Measurements from ENCODE around the gene EPB41L5.
"Not testable (repeated sequence)": the region's sequence is repeated elsewhere in the genome, so short reads cannot be mapped to it uniquely, and the experiment has no call there.

The EPB41L5 gene

GRCh38 chr2:120182019-120182560, 169.2 kb downstream of the EPB41L5 start:
- no peak for TF ChIP-seq CTCF (IDR thresholded peaks at IDR 0.05; ENCODE audit: low read depth, low read length)
- DNase-seq (ENCODE audit: low read depth in 2 of 2), result no peak
- H3K4me3 ChIP-seq (replicated peaks in 1 of 2; ENCODE audit: low read depth in 2 of 2, low read length in 2 of 2), result no peak overlapping the region

- no peak for DNase-seq (ENCODE audit: low read depth in 2 of 2)
- no peak overlapping the region for H3K4me3 ChIP-seq (replicated peaks in 1 of 2; ENCODE audit: low read depth in 2 of 2, low read length in 2 of 2)
- TF ChIP-seq CTCF (IDR thresholded peaks at IDR 0.05; ENCODE audit: low read depth, low read length), result no peak
Observed at GRCh38 chr2:120189189-120189588, 176.3 kb downstream of the EPB41L5 start.

- TF ChIP-seq CTCF (IDR thresholded peaks at IDR 0.05; ENCODE audit: low read depth, low read length), result no peak
- DNase-seq (ENCODE audit: low read depth in 2 of 2), result no peak
Observed at GRCh38 chr2:120192280-120192679, 179.4 kb downstream of the EPB41L5 start.

GRCh38 chr2:120195553-120195952, 182.7 kb downstream of the EPB41L5 start:
- TF ChIP-seq CTCF (IDR thresholded peaks at IDR 0.05; ENCODE audit: low read depth, low read length), result no peak
- DNase-seq (ENCODE audit: low read depth in 2 of 2), result no peak
- H3K4me3 ChIP-seq (replicated peaks in 1 of 2; ENCODE audit: low read depth in 2 of 2, low read length in 2 of 2), result no peak overlapping the region

More at GRCh38 chr2:120192280-120192679, 179.4 kb downstream of the EPB41L5 start:
- H3K4me3 ChIP-seq (replicated peaks in 1 of 2; ENCODE audit: low read depth in 2 of 2, low read length in 2 of 2), result no peak overlapping the region

GRCh38 chr2:120199817-120200459, 187.1 kb downstream of the EPB41L5 start:
- not testable (repeated sequence) for H3K4me3 ChIP-seq (replicated peaks in 1 of 2; ENCODE audit: low read depth in 2 of 2, low read length in 2 of 2); DNase-seq (ENCODE audit: low read depth in 2 of 2)

- H3K4me3 ChIP-seq (replicated peaks in 1 of 2; ENCODE audit: low read depth in 2 of 2, low read length in 2 of 2), result no peak overlapping the region
- peak; percentile 11 for DNase-seq (ENCODE audit: low read depth in 2 of 2)
- TF ChIP-seq CTCF (IDR thresholded peaks at IDR 0.05; ENCODE audit: low read depth, low read length), result no peak
Observed at GRCh38 chr2:120203251-120204021, 190.6 kb downstream of the EPB41L5 start.

- H3K4me3 ChIP-seq (replicated peaks in 1 of 2; ENCODE audit: low read depth in 2 of 2, low read length in 2 of 2), result no peak overlapping the region
- TF ChIP-seq CTCF (IDR thresholded peaks at IDR 0.05; ENCODE audit: low read depth, low read length), result no peak
- DNase-seq (ENCODE audit: low read depth in 2 of 2), result no peak
Observed at GRCh38 chr2:120204022-120204405, 191.1 kb downstream of the EPB41L5 start.

Measured in cardiac fibroblast (primary cell).